Fibroblast of pulmonary artery (primary cell): Measurements from ENCODE around the gene DMRTB1.

Source experiments
- DNase-seq: peaks from one replicate; pipeline ENCODE4 v3.0.0-alpha.2; 2010; ENCODE audit warnings: low read depth
- H3K4me3 ChIP-seq: replicated peaks from 2 replicates; pipeline ENCODE4 v1.5.1; 2011; ENCODE audit warnings: low read depth, mild to moderate bottlenecking, control low read depth, low read length, moderate library complexity
- TF ChIP-seq, protein P1 (sequence below): IDR thresholded peaks from 2 replicates; pipeline ENCODE4 v1.5.1; 2011; ENCODE audit warnings: mild to moderate bottlenecking, control low read depth, low read length, inconsistent platforms; ENCODE audit errors: missing control alignments

DMRTB1 gene

DNA sequence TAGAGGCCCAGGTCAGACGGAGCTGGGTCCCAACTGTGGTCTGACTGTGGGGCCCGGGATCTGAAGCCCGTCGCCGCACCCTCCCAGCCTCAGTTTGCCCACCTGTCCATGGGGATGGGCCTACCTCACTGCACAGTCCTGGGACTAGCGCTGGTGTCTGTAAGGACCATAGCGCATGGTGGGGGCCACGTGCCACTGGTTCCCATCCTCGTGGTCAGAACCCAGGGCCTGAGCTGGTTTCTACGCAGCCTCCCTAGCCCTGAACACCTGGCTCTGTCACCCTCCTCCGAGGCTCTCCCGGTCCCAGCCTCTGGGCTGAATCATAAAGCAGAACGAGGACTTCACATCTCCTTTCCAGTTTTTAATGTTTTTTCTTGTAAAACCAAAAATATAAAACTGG lies 46.7 kb downstream of the DMRTB1 start:
- no peak for DNase-seq
- H3K4me3 ChIP-seq = no peak overlapping the region
- TF ChIP-seq, protein P1, sequence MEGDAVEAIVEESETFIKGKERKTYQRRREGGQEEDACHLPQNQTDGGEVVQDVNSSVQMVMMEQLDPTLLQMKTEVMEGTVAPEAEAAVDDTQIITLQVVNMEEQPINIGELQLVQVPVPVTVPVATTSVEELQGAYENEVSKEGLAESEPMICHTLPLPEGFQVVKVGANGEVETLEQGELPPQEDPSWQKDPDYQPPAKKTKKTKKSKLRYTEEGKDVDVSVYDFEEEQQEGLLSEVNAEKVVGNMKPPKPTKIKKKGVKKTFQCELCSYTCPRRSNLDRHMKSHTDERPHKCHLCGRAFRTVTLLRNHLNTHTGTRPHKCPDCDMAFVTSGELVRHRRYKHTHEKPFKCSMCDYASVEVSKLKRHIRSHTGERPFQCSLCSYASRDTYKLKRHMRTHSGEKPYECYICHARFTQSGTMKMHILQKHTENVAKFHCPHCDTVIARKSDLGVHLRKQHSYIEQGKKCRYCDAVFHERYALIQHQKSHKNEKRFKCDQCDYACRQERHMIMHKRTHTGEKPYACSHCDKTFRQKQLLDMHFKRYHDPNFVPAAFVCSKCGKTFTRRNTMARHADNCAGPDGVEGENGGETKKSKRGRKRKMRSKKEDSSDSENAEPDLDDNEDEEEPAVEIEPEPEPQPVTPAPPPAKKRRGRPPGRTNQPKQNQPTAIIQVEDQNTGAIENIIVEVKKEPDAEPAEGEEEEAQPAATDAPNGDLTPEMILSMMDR = no peak

DNA sequence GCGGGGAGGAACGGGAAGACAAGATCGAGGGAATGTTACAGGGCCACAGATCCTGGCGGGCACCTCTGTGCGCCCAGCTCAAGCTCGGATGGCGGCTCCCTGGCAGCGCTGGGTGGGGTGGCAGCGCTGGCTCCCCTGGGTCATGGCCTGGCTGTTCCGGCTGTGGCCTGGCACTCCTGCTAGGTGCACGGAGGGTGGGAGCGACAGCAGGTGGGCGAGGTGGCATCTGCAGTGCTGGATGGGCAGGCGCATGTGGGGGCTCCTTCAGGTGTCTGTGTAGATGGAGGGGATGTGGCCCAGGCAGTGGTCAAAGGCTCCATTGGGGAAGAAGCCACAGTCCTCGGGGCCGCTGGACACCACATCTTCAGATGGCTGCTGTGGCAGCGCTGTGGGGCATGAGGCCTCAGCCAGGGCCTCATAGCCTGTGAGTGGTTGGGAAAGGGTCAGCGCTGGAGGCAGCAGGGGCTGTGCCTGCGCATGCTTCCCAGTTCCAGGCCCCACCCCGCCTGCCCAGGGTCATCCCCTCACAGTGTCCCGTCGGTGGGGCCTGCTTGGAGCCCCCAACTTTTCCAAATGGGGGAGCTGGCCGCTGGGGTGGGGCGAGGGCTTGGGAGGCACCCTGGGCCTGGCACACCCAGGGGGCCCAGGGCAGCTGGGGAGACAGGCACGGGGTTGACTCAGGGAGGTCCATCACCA lies 47.3 kb downstream of the DMRTB1 start:
- H3K4me3 ChIP-seq = no peak overlapping the region
- no peak for DNase-seq
- TF ChIP-seq, protein P1 = no peak

DNA sequence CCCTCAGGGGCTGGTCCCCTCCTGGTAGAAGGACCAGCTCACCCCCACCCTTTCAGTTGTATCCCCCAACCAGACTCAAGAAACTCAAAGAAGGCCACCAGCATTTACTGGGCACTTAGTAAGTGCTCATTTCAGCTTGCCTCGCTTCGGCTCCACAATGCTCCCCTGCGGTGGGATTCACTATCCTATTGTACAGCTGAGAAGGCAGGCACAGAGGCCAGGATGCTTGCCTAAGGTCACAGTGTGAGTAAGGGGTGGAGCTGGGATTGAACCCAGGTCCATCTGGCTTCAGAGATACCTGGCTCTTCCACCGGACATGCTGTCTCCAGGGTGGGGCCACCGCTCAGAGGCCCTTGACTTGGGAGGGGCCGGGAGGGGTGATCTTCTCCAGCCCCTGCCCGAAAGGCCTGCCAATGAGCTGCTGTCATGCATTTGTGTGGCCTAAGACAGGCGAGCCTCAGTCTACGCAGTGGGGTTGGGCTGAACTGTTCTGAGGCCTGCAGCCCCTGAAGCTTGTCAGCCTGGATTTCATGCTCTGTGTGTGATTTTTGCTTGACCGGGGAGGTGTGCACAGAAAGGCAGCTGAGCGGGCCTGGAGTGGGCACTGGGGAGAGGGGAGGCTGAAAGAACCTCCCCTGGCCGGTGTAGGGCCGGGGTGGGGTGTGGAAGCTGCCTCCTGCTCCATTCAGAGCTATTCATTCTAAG lies 48.1 kb downstream of the DMRTB1 start:
- TF ChIP-seq, protein P1 = no peak
- DNase-seq = no peak
- no peak overlapping the region for H3K4me3 ChIP-seq

DNA sequence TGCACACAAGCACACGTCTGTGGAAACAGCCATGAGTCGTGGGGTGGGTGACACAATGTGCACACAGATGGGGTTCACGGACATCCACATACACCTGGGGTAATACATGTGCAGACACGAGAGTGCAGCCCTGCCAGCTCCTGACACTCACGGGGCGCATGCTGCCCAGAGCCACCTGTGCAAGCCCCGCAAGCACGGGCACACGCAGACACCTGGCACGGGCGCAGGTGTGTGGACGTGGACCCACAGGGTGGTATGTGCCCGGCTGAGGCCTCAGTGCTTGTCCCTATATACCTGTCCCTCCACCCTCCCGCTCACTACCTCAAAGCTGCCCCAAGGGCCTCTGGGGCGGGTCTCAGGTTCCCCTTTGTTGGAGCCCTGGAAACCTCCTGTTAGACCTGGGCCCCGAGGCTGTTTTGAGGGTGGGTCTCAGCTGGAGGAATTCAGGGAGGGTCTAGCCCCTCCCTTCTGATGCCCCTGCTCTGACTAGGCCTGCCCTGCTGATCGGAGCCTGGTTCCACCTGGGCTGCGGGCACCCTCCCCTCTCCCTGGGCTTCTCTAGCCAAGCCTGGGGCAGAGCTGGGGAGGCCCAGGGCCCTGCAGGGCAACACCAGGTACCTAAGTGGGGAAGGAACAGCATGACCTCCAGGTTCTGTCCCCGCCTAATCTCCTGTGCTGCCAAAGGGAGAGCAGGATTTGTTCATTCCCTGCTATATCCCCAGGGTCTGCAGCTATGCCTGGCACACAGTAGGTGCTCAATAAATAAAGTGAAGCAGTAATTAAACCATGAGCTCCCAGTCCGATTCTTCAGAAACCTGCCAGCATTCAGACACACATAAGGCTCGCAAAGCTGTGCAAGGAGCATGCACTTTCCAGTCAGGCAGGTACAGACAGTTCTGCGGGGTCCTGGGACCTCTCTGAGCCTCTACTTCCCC lies 49.1 kb downstream of the DMRTB1 start:
- TF ChIP-seq, protein P1 = no peak
- H3K4me3 ChIP-seq = no peak overlapping the region
- DNase-seq = no peak

DNA sequence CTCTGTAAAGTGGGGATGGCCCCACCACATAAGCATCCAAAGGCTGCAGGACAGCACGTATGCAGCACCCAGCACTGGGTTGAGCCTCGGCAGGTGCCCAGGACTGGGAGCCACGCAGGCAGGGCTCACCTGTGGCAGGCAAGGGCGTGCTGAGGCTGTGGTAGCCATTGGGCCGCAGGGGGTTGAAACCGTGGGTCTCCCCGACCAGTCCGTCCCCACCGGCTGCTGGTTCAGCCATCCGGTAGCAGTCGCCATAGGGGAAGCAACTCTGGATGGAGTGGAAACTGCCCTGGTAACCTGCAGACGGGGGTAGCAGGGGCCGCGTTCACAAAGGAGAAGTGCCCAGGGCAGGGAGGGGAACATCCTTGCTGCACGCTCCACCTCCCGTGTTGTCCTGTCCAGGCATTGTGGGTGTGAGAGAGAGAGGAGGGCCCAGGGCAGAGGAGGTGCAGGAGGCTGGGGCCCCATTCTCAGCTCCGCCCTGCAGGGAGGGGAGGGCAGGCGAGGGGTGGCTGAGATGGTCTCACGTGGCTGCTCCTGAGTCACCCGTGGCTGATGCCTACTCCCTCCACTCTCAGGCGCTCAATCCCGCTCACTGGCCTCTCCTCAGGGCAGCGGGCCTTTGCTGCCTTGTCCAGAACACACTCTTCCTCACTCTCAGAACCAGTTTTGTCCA lies 49.9 kb downstream of the DMRTB1 start:
- DNase-seq = no peak
- TF ChIP-seq, protein P1 = no peak
- no peak overlapping the region for H3K4me3 ChIP-seq

DNA sequence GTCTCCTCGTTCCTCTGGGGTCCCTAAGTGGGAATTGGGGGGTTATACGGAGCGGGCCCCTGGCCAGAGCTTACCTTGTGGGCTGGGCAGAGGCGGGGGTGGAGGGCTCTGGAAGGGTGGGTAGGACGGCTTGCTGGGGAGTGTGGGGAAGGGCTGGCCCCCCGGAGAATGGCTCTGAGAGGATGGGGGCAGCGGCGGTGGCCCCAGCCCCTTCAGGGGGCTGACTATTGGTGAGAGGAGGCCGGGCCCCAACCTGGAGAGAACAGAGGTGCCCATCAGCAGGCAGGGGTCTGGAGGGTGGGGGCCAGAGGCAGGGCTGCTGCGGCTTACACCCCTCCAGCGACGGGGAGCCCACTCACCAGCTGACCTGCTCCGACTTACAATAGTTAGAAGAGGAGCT lies 50.6 kb downstream of the DMRTB1 start:
- DNase-seq = no peak
- TF ChIP-seq, protein P1 = no peak

More for the DNA sequence above, 50.6 kb downstream of the DMRTB1 start:
- H3K4me3 ChIP-seq = no peak overlapping the region
